Measurements from ENCODE around the gene ATG13. TPM values are rescaled to one million over a fixed set of nuclear protein-coding genes. Genes with fewer than 3 reads are reported as not detected.

The ATG13 gene
- total and polyA plus RNA-seq, 2 of the 8 experiments (the other 6 are each of a cell fraction or from before 2014, with no cell fraction given), result 65.0 to 77.4 TPM

DNA sequence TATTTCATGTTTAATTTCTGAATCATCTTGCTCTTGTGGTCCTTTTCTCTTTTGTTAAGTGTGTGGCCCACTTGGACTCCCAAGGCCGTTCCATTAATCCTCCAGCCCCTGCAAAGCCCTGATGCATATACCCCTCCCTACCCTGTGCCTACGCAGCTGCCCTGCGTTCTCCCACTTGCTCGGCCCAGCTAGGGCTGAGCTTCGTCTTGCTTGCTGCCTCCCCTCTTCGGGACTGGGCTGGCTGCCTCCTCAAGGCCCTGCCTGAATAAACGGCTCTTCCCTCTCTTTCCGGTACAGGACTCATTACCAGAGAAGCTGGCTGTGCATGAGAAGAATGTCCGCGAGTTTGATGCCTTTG is 54.6 kb downstream of the ATG13 start:
- Histone ChIP-seq H3K79me2 (ENCODE audit: control insufficient read depth in 1 of 2, insufficient read depth in 2 of 2, low read length in 2 of 2) (no peaks in the 10 kb centered on the region), H2BK15ac (ENCODE audit: low read length) (no peak overlapping the region), H2BK20ac (ENCODE audit: low read length) (no peak overlapping the region), H2AK5ac (ENCODE audit: low read depth, low read length) (no peak overlapping the region), H3K56ac (replicated peaks; ENCODE audit: insufficient read length, low read depth, low read length) (no peak overlapping the region), H3K27me3 (replicated peaks in 1 of 4; ENCODE audit: control insufficient read depth in 3 of 4, extremely low read depth in 1 of 4, insufficient read depth in 3 of 4, low read length in 3 of 4) (no peaks in the 10 kb centered on the region), H3K4me2 (ENCODE audit: insufficient read depth in 1 of 2, low read depth in 2 of 2, low read length in 2 of 2) (no peak overlapping the region), H2BK12ac (ENCODE audit: low read depth, low read length) (no peak overlapping the region), H4K5ac (ENCODE audit: insufficient read length, low read depth, low read length) (no peak overlapping the region), H2BK120ac (replicated peaks; ENCODE audit: low read depth, low read length) (no peak overlapping the region), H2AFZ (ENCODE audit: low read length) (no peak overlapping the region), H3K36me3 (ENCODE audit: control insufficient read depth in 2 of 4, insufficient read depth in 4 of 4, low read length in 3 of 4) (peaks cover 14 to 43% (median 37%) of the 10 kb centered on the region in 4 experiments; a peak in 7 of 8 replicates), H4K91ac (replicated peaks; ENCODE audit: insufficient read length, low read length) (no peak overlapping the region), H4K20me1 (replicated peaks in 1 of 2; ENCODE audit: control insufficient read depth in 1 of 2, insufficient read depth in 2 of 2, low read length in 2 of 2) (peaks cover 1 to 2% of the 10 kb centered on the region in 2 experiments), H3K9ac (replicated peaks in 1 of 4; ENCODE audit: extremely low read depth in 1 of 4, low read depth in 3 of 4, low read length in 3 of 4) (no peak overlapping the region), H3K9me3 (ENCODE audit: insufficient read depth in 2 of 2, low read depth in 1 of 2, low read length in 1 of 2) (no peaks in the 10 kb centered on the region), H3K4ac (replicated peaks; ENCODE audit: insufficient read length, low read depth, low read length) (no peak overlapping the region), H3K79me1 (ENCODE audit: low read depth, low read length) (no peaks in the 10 kb centered on the region), H3K23me2 (ENCODE audit: low read depth, low read length) (no peaks in the 10 kb centered on the region), H3K18ac (ENCODE audit: extremely low read depth, low read length) (no peak overlapping the region), H2BK5ac (ENCODE audit: low read depth, low read length) (no peak overlapping the region), H3K4me3 (ENCODE audit: extremely low read depth in 1 of 4, insufficient read depth in 2 of 4, low read depth in 3 of 4, low read length in 4 of 4) (no peak overlapping the region), H4K8ac (ENCODE audit: extremely low read depth, insufficient read depth, low read length) (no peak overlapping the region), H3K4me1 (replicated peaks in 1 of 4; ENCODE audit: control insufficient read depth in 3 of 4, insufficient read depth in 4 of 4, low read length in 3 of 4) (peaks cover 3 to 19% (median 7%) of the 10 kb centered on the region in 4 experiments), H3K23ac (ENCODE audit: insufficient read length) (no peak overlapping the region), H3K27ac (ENCODE audit: low read depth, low read length) (no peak overlapping the region), H3K14ac (ENCODE audit: insufficient read length) (no peak overlapping the region)
- FAIRE-seq, result no peak
- DNase-seq (ENCODE audit: low read depth in 1 of 2, low spot score in 2 of 2), result no peak
- TF ChIP-seq SAP30 (IDR thresholded peaks at IDR 0.05; ENCODE audit: insufficient read depth, insufficient replicate concordance, low read length) (no peak), HDAC2 (IDR thresholded peaks at IDR 0.05; ENCODE audit: borderline replicate concordance in 1 of 2, low read depth in 2 of 2, low read length in 2 of 2) (no peak), BACH1 (IDR thresholded peaks at IDR 0.05; ENCODE audit: low read length) (no peak), SP4 (IDR thresholded peaks at IDR 0.05; ENCODE audit: low read length) (no peak), CBX8 (IDR thresholded peaks at IDR 0.05; ENCODE audit: borderline replicate concordance, low read depth, low read length) (no peak), YY1 (IDR thresholded peaks at IDR 0.05; ENCODE audit: low read depth, low read length) (no peak), BCL11A (IDR thresholded peaks at IDR 0.05; ENCODE audit: low read depth in 2 of 2, low read length in 2 of 2) (no peak), JUND (IDR thresholded peaks at IDR 0.05; ENCODE audit: low read length) (no peak), HDAC6 (IDR thresholded peaks at IDR 0.05; ENCODE audit: low read depth, low read length) (no peak)
- POLR2A ChIA-PET (ENCODE audit: partially characterized antibody), result interaction anchor here (1.0 to 2.2 kb wide), 6 partner anchors 12 to 78 kb away, joined by 3 to 5 read pairs (median 4); partner anchors contain the start of gene AMBRA1
- 94% methylated on average over 10 of the region's 10 CpGs; no CpG with 5 or more reads in 1 of the 2 experiments for WGBS, 2 experiments (ENCODE audit: extremely low coverage in 1 of 2, insufficient coverage in 1 of 2, insufficient read length in 1 of 2, insufficient replicate concordance in 2 of 2, low coverage in 1 of 2, low lambda C conversion rate in 2 of 2, missing lambda C conversion rate in 1 of 2)
- CTCF ChIA-PET (ENCODE audit: partially characterized antibody), result interaction anchor here (1.0 to 1.5 kb wide), 4 partner anchors 9 to 262 kb away, joined by 3 read pairs; no protein-coding TSS in a partner anchor

Data from H1 (cell line).